GM19324 (cell line): ENCODE results near the gene GINS2.

Experiments used
- ATAC-seq: cut with Tn5 transposase; IDR thresholded peaks from one replicate; pipeline ENCODE4 v1.9.1; 2021; ENCODE audit warnings: mild to moderate bottlenecking, moderate library complexity; ENCODE audit not compliant: unreplicated experiment, low FRiP score

The GINS2 gene

DNA sequence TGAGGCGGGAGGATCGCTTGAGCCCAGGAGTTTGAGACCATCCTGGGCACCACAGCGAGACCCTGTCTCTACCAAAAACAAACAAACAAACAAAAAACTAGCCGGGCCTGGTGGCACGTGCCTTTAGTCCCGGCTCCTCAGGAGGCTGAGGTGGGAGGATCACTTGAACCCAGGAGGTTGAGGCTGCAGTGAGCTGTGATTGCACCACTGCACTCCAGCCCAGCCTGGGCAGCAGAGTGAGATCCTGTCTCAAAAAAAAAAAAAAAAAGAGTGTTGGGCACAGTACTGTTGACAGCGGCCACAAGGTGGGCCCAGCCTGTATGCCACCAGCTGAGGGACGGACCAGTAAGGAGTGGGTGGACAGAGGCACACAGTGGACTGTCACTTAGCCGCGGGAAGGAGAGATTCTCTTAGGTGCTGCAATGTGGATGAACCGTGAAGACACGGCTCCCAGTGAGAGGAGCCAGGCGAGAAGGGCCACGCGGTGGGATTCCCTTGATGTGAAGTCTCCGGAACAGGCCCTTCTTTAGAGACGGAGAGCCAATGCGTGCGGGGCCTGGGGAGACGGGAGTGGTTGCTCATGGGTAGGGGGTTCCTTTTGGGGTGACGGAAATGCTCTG is 44.6 kb downstream of the GINS2 start:
- no peak for ATAC-seq

DNA sequence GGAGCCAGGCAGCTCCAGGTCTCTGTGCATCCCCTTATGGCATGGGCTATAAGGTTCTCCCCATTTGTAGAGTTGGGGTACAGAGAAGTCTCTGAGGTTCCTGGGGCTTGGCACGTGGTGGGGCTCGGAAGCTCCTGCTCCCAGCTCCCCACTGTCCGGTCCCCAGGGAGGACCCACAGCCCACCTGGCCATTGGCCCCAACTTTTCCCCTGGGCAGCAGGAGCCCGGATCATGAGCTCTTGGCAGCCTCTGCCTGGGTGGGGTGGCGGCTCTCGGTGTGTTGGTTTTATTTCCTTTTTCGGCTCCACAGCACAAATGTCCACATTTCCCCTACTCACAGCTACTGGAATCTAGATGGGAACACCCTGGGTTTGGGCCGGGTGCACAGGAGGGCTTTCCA is 45.1 kb downstream of the GINS2 start:
- ATAC-seq = no peak

DNA sequence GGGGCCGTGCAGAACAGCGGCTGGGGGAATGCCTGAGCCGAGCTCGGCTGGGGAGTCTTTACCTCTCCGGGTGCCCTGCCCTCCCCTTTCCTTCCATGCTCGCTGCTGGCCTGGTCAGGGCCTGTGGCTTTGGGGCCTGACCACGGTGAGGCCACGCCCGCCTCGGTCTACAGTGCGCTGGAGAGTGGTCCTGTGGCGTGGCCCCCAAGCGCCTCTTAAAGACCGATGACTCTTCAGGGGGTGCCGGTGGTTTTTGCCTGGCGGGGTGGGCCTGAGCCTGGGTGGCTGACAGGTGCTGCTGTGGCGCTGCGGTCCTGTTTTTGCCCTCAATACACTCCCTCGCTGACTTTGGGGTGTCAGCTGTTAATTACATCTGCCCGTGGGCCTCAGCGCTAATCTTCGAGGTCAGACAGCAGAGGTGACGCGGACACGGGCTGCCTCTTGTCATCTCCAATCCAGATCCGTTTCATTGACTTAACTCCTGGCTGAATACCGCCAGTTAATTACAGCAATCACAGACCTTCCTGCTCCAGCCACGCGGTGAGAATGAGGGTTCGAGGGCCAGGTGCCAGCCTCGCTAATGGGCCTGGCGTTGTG is 45.9 kb downstream of the GINS2 start:
- ATAC-seq = no peak

DNA sequence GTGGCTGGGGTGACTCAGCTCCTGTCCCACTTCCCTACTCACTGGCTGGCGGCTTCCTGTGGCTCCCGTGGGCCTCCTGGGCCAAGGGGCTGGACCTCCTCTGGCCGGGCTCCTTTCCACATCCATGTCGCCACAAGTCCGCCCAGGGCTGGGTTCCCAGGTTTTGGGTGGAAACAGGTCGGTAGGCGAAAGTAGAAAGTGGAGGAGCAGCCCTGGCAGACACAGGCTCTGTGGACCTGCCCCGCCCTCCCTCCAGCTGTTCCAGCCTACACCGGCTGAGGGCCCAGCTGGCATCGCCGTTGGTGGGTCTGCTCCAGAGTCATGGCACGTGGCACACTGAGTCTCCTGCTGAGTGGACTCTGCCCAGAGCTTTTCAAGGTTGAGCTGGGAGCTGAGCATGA is 47.0 kb downstream of the GINS2 start:
- ATAC-seq = no peak

DNA sequence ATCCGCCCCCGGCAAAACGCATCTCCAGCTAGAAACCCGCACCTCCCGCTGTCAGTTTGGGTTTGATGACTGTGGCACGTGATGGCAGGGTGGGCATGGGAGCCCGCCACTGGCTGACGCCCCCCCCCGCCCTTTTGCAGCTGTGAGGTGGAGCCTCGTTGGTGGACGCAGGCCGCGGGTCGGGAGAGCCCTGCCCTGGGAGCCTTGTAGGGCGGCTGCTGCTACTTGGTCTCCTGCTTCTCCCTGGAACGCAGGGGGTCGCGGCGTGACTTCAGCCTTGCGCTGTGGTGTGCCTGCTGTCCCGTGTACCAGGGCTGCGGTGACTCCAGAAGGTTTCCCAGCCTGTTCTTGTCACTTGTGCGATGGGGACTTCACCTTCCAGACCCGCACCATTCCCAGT is 47.4 kb downstream of the GINS2 start:
- ATAC-seq = no peak

DNA sequence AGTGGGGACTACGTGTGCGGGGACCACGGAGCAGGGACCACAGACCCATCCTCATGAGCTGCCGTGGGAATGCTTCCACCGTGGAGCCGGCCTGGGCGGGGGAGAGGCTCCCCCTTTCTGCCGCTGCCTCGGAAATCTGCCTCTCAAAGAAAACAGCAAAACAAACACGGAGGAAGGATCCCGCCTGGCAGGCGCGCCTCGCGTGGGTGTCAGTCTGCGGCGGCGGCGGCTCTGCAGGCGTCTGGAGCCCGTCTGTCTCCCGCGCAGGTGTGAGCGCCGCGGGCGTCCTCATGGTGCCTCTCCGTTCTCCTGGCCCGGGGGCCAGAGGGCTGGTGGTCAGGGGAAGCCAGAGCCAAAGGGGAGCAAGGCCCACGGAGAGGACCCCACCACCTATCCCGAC is 48.2 kb downstream of the GINS2 start:
- no peak for ATAC-seq

DNA sequence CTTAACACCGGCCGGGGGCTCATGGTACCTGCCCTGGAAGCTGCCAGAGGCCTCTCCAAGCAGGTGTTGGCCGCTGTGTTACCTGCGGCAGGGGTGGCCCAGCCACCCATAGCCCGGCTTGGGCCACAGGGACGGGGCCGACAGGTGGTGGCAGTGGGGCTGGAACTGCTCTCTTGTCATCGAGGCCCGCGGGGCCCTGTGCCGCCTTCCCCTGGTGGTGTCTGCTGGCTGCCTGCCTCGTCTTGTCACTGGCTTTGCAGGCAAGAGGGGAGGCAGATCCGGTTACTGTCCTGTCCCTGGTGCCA is 48.5 kb downstream of the GINS2 start:
- no peak for ATAC-seq

DNA sequence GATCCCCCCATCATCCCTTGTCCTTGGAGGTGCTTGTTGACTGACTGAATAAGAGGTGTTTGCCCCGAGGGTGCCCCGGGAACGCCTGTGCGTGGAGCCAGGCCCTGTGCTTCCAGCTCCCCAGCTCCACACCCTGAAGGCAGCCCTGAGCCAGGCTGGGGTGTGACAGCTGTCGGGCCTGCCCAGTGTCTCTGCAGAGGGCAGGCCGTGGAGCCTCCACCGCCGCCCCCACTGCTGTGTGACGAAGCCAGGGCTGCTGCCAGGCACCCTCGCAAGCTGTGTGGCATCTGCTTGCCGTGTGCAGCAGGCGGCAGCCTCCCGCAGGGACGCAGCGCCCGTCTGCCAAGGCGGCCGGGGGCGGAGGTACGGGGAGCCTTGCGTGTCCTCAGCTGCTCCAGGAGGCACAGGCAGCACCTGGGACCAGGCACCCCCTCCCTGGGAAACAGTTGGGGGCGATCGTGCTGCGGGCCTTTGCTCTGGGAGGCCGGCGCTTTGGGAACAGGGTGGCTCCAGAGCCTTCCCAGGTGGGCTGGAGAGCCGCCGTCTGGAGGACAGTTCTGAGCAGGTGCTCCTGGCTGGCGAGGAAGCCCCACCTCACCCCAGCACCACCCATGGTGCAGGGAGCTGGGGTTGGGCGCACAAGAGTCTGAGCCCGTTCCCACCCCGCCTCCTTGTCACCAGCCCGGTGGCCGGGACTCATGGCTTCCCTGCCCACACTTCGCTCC is 49.1 kb downstream of the GINS2 start:
- ATAC-seq = no peak

DNA sequence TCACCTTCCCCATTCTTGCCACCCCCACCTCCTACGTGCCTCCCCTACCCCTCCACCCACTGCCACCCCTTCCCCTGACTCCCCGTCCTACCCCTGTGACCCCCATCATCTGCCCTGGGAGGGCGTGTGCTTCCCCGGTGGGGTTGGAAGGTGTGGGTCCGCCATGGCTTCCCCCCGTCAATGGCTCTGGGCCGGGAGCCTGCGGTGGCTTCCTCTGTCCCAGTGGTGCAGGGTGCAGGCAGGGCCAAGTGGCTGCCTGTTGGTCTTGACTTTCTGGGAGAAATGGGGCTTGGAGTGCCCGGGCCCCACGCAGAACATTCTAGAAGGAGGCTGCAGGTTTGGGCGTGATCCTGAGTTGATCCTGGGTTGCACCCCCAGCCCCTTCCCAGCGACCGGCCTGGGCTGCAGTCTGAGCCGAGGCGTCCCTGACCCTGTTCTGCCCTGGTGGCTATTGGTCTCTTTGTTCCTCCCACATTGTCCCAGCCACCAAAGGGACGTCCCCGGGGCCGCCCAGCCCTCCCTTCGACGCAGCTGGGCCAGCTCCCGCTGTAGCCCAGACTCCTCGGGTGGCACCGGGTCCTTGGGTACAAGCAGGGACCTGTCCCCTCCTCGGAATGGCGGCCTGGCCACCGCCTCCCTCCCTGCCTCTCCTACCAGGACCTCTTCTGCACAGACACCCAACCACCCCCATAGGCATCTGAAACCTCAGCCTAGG is 49.9 kb downstream of the GINS2 start:
- ATAC-seq = no peak

DNA sequence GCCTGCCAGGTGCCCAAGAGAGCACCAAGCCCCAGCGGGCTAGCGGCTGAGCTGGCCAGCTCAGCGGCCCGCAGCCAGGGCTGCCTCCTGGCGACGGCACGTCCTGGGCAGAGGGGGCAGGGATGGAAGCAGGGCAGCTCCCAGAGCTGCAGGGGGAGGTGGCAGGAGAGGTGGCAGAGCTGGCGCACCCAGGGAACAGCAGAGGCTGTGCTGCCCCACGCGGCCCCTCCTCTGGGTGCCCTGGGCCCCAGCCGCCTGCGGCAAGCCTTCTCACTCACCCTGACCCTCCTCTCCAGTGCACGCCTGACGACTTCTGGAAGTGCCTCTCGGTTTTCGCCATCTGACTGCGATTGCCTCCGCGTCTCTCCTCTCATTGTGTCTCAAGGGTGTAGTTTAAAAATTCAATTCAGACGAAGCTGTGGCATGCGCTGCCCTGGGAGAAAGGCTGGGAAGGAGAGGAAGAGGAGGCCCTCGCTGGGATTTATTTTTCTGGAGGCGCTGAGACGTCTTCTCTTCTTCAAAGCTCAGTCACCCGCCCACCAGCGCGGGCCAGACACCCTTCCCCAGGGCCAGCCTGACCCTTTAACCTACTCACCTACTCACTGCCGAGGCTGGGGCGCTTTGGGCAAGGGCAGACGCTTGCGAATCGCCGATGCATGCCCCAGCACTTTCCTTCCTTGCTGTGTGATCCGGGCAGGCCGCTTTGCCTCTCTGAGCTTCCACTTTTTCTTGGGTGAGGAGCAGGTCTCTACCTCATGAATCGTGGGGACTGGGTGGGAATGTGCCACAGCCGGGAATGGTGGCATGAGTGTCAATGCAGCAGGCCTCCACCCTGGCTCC is 50.7 kb downstream of the GINS2 start:
- ATAC-seq = no peak

DNA sequence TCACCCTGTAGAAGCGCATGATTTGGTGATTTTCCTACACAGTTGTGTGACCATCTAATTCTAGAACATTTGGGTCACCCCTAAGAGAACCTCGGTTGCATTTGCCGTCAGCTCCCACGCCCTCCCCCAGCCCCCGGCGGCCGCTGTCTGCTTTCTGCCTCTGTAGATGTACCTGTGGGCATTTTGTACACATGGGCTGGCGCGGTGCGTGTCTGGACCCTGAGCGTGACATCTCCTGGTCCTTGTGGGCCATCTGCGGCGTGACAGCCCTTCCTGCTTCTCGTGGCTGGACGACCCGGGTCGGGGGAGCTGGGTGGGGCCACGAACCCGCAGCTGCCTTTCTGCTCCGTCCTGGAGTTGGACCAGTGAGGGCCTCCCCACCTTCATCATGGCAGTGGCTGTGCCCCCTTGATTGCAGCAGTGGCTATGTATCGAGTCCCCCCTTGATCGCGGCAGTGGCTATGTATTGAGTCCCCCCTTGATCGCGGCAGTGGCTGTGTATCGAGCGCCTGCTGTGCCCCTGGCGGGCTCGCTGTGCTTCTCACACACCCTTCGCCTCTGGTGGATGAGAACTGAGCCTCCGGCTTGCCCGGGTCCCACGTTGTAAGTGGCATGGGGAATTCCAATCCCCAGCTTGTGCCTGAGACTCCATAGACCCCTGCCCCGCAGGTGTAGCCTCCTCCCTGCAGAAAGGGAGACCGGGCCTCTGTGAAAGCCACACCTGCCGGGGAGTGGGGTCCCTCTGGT is 51.5 kb downstream of the GINS2 start:
- no peak for ATAC-seq

DNA sequence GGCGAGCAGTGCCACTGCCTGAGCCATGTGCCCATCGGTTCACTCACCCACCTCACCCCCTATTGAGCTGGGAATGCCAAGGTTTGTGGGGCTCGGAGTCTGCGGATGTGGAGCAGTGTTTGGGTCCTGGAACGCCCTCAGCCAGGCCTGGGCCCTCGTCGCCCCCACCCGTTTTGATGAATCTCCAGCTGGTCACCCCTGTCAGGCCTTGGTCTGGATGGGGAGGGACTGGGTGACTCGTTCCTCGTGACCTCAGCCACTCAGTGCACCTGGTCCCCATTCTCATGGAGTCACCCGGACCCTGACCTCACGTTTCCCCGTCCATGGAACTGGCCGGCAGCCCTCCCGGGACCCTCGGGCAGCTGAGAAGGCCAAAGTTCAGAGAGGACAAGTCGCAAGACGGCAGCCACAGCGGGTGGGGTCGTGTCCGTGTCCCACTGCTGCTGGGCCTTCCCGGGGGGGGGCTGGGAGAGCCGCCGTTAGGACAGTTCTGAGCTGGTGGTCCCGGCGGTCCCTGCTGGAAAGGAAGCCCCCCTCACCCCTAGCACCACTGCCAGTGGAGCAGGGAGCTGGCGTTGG is 52.4 kb downstream of the GINS2 start:
- no peak for ATAC-seq

DNA sequence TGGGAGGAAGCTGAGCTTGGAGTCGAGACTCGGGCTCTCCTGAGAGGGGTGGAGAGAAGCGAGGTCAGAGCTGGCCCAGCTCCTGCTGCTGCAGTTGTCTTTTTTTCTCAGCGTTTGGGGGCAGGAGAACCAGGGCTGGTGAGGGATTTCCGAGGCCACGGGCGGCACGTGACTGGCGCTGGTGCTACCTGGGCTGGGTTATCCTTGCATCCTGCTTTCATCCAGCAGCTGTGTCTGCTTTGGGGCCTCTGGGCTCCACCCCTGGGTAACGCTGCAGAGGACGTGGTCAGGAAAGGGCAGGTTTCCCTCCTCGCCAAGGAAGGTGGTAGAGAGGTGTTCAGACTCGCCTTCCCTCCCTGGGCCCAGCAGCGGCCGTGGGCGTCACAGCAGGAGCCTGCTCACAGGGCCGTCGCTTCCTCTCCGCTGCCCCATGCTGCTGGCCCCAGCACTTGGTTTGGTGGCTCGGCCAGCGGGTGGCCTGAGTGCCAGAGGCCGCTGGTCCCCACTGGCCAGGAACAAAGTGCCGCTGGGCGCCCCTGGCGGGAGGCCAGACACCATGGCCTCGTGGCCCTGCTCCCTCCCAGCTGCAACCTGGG is 53.1 kb downstream of the GINS2 start:
- no peak for ATAC-seq

DNA sequence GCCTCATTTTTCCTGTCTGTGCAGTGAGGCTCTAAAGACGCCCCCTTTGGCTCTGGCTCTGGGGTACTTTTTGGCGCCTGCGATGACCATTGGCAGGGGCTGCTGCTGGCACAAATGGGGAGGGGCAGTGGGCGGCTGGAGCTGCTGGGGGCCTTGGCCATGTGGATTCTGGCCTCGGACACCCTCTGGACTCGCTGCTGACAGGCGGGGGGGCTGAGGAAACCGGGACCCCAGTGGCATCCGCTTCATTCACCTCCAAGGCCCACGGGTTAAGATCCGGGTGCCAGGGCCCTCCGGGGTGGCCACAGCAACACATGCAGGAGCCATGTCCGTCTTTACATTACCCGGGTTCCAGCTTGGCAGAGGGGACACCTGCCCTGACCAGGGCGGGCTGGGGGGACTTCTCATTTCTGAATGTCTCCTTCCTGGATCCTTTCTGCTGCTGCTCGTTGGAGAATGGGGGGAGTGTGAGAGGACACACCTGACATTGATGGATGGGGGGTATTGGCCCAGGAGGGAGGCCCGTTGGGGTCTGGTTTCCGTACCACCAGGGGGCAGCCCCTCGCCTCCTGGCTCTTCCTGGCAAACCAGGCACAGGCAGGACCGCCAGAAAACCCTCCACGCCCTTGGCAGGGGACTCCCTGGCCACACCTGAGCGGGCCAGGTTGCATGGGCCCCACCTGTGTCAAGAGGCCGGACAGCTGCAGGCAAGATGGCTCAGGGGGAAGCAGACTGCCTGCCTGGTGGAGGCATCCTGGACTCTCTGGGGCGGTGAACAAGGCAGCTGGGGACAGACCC is 53.8 kb downstream of the GINS2 start:
- ATAC-seq = no peak

DNA sequence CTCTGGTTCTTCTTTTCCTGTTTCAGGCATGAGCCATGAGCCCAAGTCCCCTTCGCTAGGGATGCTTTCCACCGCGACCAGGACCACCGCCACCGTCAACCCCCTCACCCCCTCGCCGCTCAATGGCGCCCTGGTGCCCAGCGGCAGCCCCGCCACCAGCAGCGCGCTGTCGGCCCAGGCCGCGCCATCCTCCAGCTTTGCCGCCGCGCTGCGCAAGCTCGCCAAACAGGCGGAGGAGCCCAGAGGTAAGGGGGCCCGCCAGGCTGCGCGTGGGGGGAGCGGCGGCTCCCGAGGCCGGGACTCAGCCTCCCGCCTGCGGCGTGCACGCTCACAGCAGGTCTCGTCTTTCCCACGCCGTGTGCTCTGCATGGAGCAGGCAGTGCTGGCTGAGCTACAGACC is 54.9 kb downstream of the GINS2 start:
- ATAC-seq = no peak

DNA sequence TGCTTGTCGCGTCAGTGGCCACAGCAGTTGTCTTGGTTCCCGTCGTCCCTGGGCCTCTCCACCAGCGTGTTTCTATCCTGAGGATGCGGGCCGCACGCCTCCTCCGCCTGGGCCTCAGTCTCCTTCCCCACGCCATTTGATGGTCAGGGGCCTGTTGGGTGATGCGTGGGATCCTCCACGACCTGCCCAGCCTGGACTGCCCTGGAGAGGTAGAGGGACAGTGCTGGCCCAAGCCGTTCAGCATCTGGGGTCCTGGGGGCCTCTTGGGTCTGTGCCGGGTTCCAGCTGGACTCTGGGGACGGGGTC is 55.4 kb downstream of the GINS2 start:
- no peak for ATAC-seq

DNA sequence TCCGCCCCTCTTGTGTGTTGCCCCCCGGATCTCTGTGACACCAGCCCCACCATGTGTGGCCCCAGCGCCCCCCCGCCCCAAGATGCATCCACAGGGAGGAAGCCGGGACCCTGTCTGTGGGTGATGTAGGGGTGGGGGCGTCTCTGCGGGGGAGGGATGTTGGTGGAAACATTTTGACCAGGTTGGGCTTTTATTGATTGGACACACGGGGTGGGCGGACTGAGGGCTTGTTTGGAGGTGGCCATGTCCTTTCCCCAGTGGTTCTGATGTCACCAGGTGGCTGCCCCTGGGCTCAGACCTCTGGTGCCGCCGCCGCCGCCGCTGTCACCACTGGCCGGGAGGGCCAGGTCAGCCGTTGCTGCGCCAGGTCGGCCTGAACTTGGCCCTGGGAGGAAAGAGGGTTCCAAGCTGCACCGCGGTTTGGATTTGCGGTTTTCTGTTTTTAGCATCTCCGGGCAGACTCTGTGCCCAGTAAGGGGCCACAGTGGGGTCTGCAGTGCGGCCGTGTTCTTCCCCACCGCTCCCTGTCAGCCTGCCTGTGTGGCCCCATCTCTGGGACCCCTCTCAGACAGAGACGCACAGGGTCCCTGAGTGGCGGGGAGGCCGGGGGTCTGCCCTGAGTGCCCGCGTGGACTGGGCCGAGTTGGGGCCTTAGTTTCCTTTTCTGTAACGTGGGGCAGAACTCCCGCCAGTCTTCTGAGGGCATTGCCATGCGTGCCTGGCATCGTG is 55.9 kb downstream of the GINS2 start:
- no peak for ATAC-seq

DNA sequence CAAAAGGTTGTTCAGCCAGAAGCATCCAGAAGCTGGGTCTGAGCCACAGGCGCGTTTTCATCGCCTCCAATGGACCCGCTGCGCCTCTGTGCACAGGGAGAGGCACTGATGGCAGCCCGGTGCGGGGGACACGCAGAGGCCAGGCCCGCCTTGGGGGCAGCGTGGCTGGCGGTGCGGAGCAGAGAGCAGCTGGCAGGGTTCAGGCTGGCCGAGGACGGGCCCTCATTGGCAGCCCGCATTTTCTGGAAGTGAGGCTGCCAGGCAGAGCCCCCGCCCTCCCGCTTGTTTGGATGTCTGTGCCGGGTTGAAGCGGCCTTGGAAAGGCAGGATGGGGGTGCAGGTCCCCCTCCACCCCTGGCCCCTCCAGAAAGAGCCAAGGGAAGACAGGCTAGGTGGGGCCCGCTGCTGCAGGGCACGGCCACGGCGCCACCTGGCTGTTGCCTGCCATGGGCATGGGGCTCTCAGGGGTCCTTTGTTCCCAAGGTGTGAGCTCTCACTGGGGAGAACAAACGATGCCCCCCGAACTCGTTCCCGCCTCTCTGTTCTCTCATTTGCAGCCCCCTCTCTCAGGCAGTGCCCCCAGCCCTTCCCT is 56.9 kb downstream of the GINS2 start:
- no peak for ATAC-seq
